ENCODE measurements around the gene OTOG.

Gene OTOG

GRCh38 chr11:17505146-17505545, 41.9 kb upstream of the OTOG start:
- H3K4me3 ChIP-seq (ENCODE audit: low read depth, low read length) = no peak overlapping the region
- no peak for TF ChIP-seq CTCF (IDR thresholded peaks at IDR 0.05; ENCODE audit: borderline replicate concordance, insufficient read depth, low read depth, low read length)

GRCh38 chr11:17506314-17506713, 40.7 kb upstream of the OTOG start:
- H3K4me3 ChIP-seq (ENCODE audit: low read depth, low read length) = no peak overlapping the region
- TF ChIP-seq CTCF (IDR thresholded peaks at IDR 0.05; ENCODE audit: borderline replicate concordance, insufficient read depth, low read depth, low read length) = no peak

- TF ChIP-seq CTCF (IDR thresholded peaks at IDR 0.05; ENCODE audit: borderline replicate concordance, insufficient read depth, low read depth, low read length) = no peak
- no peak overlapping the region for H3K4me3 ChIP-seq (ENCODE audit: low read depth, low read length)
Observed at GRCh38 chr11:17506942-17507341, 40.1 kb upstream of the OTOG start.

GRCh38 chr11:17507773-17508172, 39.3 kb upstream of the OTOG start:
- TF ChIP-seq CTCF (IDR thresholded peaks at IDR 0.05; ENCODE audit: borderline replicate concordance, insufficient read depth, low read depth, low read length) = no peak
- H3K4me3 ChIP-seq (ENCODE audit: low read depth, low read length) = no peak overlapping the region

GRCh38 chr11:17508306-17508705, 38.8 kb upstream of the OTOG start:
- H3K4me3 ChIP-seq (ENCODE audit: low read depth, low read length) = no peak overlapping the region
- TF ChIP-seq CTCF (IDR thresholded peaks at IDR 0.05; ENCODE audit: borderline replicate concordance, insufficient read depth, low read depth, low read length) = no peak

GRCh38 chr11:17508791-17509190, 38.3 kb upstream of the OTOG start:
- no peak for TF ChIP-seq CTCF (IDR thresholded peaks at IDR 0.05; ENCODE audit: borderline replicate concordance, insufficient read depth, low read depth, low read length)
- no peak overlapping the region for H3K4me3 ChIP-seq (ENCODE audit: low read depth, low read length)

- no peak overlapping the region for H3K4me3 ChIP-seq (ENCODE audit: low read depth, low read length)
- TF ChIP-seq CTCF (IDR thresholded peaks at IDR 0.05; ENCODE audit: borderline replicate concordance, insufficient read depth, low read depth, low read length) = no peak
Observed at GRCh38 chr11:17510507-17511206, 36.4 kb upstream of the OTOG start.

All from GM12875 (cell line).